ENCODE measurements around the gene ARHGAP42.
"Not testable (repeated sequence)": the region's sequence is repeated elsewhere in the genome, so short reads cannot be mapped to it uniquely, and the experiment has no call there.

Gene ARHGAP42

GRCh38 chr11:100663583-100663982 is 23.5 kb upstream of the ARHGAP42 start:
- Histone ChIP-seq H3K36me3 (ENCODE audit: insufficient read depth, low read length) (no peaks in the 10 kb centered on the region), H3K79me2 (ENCODE audit: insufficient read depth, low read length) (no peaks in the 10 kb centered on the region), H3K27ac (ENCODE audit: low read depth, low read length, poor library complexity, severe bottlenecking) (no peak overlapping the region)

GRCh38 chr11:100663996-100664395 is 23.1 kb upstream of the ARHGAP42 start:
- Histone ChIP-seq H3K4me2 (ENCODE audit: low read length) (no peak overlapping the region), H3F3A (ENCODE audit: insufficient read depth, low read length) (no peaks in the 10 kb centered on the region)

More at GRCh38 chr11:100663583-100663982, 23.5 kb upstream of the ARHGAP42 start:
- Histone ChIP-seq H2AFZ (ENCODE audit: low read length) (no peak overlapping the region), H3K9me2 (ENCODE audit: low read depth, low read length) (no peaks in the 10 kb centered on the region), H3K9ac (ENCODE audit: low read length) (no peak overlapping the region), H3F3A (ENCODE audit: insufficient read depth, low read length) (no peaks in the 10 kb centered on the region), H3K27me3 (ENCODE audit: insufficient read depth, low read length) (no peaks in the 10 kb centered on the region), H3K9me3 (ENCODE audit: low read length) (no peaks in the 10 kb centered on the region), H3K4me2 (ENCODE audit: low read length) (no peak overlapping the region), H3K4me3 (ENCODE audit: low read depth, low read length, poor library complexity, severe bottlenecking) (no peak overlapping the region), H3K4me1 (ENCODE audit: insufficient read depth, low read length, severe bottlenecking) (no peaks in the 10 kb centered on the region), H4K20me1 (ENCODE audit: insufficient read depth, low read length) (no peaks in the 10 kb centered on the region)
- TF ChIP-seq CTCF (IDR thresholded peaks at IDR 0.05; ENCODE audit: low read length) (no peak), EZH2 (IDR thresholded peaks at IDR 0.05; ENCODE audit: borderline replicate concordance, low read length) (no peak)

GRCh38 chr11:100666816-100667215 is 20.3 kb upstream of the ARHGAP42 start:
- H3K79me2 ChIP-seq (ENCODE audit: insufficient read depth, low read length); H3F3A ChIP-seq (ENCODE audit: insufficient read depth, low read length); H3K27me3 ChIP-seq (ENCODE audit: insufficient read depth, low read length); H3K9me2 ChIP-seq (ENCODE audit: low read depth, low read length); H3K4me3 ChIP-seq (ENCODE audit: low read depth, low read length, poor library complexity, severe bottlenecking); H3K36me3 ChIP-seq (ENCODE audit: insufficient read depth, low read length); H3K27ac ChIP-seq (ENCODE audit: low read depth, low read length, poor library complexity, severe bottlenecking); H3K4me2 ChIP-seq (ENCODE audit: low read length); H3K9me3 ChIP-seq (ENCODE audit: low read length); H3K9ac ChIP-seq (ENCODE audit: low read length); H3K4me1 ChIP-seq (ENCODE audit: insufficient read depth, low read length, severe bottlenecking); H2AFZ ChIP-seq (ENCODE audit: low read length); H4K20me1 ChIP-seq (ENCODE audit: insufficient read depth, low read length): not testable (repeated sequence)

More at GRCh38 chr11:100663996-100664395, 23.1 kb upstream of the ARHGAP42 start:
- Histone ChIP-seq H3K27me3 (ENCODE audit: insufficient read depth, low read length) (no peaks in the 10 kb centered on the region), H3K9ac (ENCODE audit: low read length) (no peak overlapping the region), H3K9me3 (ENCODE audit: low read length) (no peaks in the 10 kb centered on the region), H2AFZ (ENCODE audit: low read length) (no peak overlapping the region), H3K4me1 (ENCODE audit: insufficient read depth, low read length, severe bottlenecking) (no peaks in the 10 kb centered on the region), H3K36me3 (ENCODE audit: insufficient read depth, low read length) (no peaks in the 10 kb centered on the region), H3K4me3 (ENCODE audit: low read depth, low read length, poor library complexity, severe bottlenecking) (no peak overlapping the region), H4K20me1 (ENCODE audit: insufficient read depth, low read length) (no peaks in the 10 kb centered on the region), H3K9me2 (ENCODE audit: low read depth, low read length) (no peaks in the 10 kb centered on the region), H3K27ac (ENCODE audit: low read depth, low read length, poor library complexity, severe bottlenecking) (no peak overlapping the region), H3K79me2 (ENCODE audit: insufficient read depth, low read length) (no peaks in the 10 kb centered on the region)
- TF ChIP-seq EZH2 (IDR thresholded peaks at IDR 0.05; ENCODE audit: borderline replicate concordance, low read length) = no peak
- no peak for TF ChIP-seq CTCF (IDR thresholded peaks at IDR 0.05; ENCODE audit: low read length)

GRCh38 chr11:100667449-100667848 is 19.6 kb upstream of the ARHGAP42 start:
- no peak for TF ChIP-seq EZH2 (IDR thresholded peaks at IDR 0.05; ENCODE audit: borderline replicate concordance, low read length)
- no peak for TF ChIP-seq CTCF (IDR thresholded peaks at IDR 0.05; ENCODE audit: low read length)
- H3K36me3 ChIP-seq (ENCODE audit: insufficient read depth, low read length) = no peaks in the 10 kb centered on the region
- no peak overlapping the region for H3K27ac ChIP-seq (ENCODE audit: low read depth, low read length, poor library complexity, severe bottlenecking)
- H3K9ac ChIP-seq (ENCODE audit: low read length) = no peak overlapping the region
- H3K4me3 ChIP-seq (ENCODE audit: low read depth, low read length, poor library complexity, severe bottlenecking) = no peak overlapping the region
- H3K9me3 ChIP-seq (ENCODE audit: low read length) = 0 out of 2 replicates have a peak, but pooled peaks cover 2% of the 10 kb centered on the region
- no peak overlapping the region for H3K4me2 ChIP-seq (ENCODE audit: low read length)
- H3K9me2 ChIP-seq (ENCODE audit: low read depth, low read length) = no peaks in the 10 kb centered on the region
- no peak overlapping the region for H2AFZ ChIP-seq (ENCODE audit: low read length)
- no peaks in the 10 kb centered on the region for H4K20me1 ChIP-seq (ENCODE audit: insufficient read depth, low read length)
- no peaks in the 10 kb centered on the region for H3F3A ChIP-seq (ENCODE audit: insufficient read depth, low read length)
- no peaks in the 10 kb centered on the region for H3K4me1 ChIP-seq (ENCODE audit: insufficient read depth, low read length, severe bottlenecking)
- H3K79me2 ChIP-seq (ENCODE audit: insufficient read depth, low read length) = no peaks in the 10 kb centered on the region
- H3K27me3 ChIP-seq (ENCODE audit: insufficient read depth, low read length) = no peaks in the 10 kb centered on the region

All from OCI-LY1 (cell line).